ENCODE data around the gene TXNDC8.
"Not testable (repeated sequence)": the region's sequence is repeated elsewhere in the genome, so short reads cannot be mapped to it uniquely, and the experiment has no call there.

Gene TXNDC8

GRCh38 chr9:110337727-110338126 lies at the start of gene TXNDC8:
TSS of gene TXNDC8 (minus strand) at chr9:110337863.
- Mint-ChIP-seq H3K9me3 (no peaks in the 10 kb centered on the region), H3K27me3 (peaks cover 10% of the 10 kb centered on the region), H3K36me3 (ENCODE audit: low read depth) (no peaks in the 10 kb centered on the region), H3K27ac (no peak within 1 kb of the TSS), H3K4me1 (ENCODE audit: low read depth) (peaks cover 3% of the 10 kb centered on the region), H3K4me3 (no peak within 1 kb of the TSS)

- no peak overlapping the region for H3K27ac Mint-ChIP-seq
- peaks cover 5% of the 10 kb centered on the region for H3K27me3 Mint-ChIP-seq
- no peaks in the 10 kb centered on the region for H3K36me3 Mint-ChIP-seq (ENCODE audit: low read depth)
- H3K9me3 Mint-ChIP-seq, result no peaks in the 10 kb centered on the region
- no peak overlapping the region for H3K4me3 Mint-ChIP-seq
- no peaks in the 10 kb centered on the region for H3K4me1 Mint-ChIP-seq (ENCODE audit: low read depth)
These were observed 45.8 kb upstream of the TXNDC8 start for GRCh38 chr9:110383491-110383890.

- no peaks in the 10 kb centered on the region for H3K36me3 Mint-ChIP-seq (ENCODE audit: low read depth)
- no peaks in the 10 kb centered on the region for H3K4me1 Mint-ChIP-seq (ENCODE audit: low read depth)
- H3K27me3 Mint-ChIP-seq, result peaks cover 10% of the 10 kb centered on the region
- H3K4me3 Mint-ChIP-seq, result no peak overlapping the region
- no peaks in the 10 kb centered on the region for H3K9me3 Mint-ChIP-seq
- no peak overlapping the region for H3K27ac Mint-ChIP-seq
These were observed 45.1 kb upstream of the TXNDC8 start for GRCh38 chr9:110382731-110383130.

- H3K4me1 Mint-ChIP-seq (ENCODE audit: low read depth), result no peaks in the 10 kb centered on the region
- no peak overlapping the region for H3K4me3 Mint-ChIP-seq
- H3K36me3 Mint-ChIP-seq (ENCODE audit: low read depth), result no peaks in the 10 kb centered on the region
- no peak overlapping the region for H3K27ac Mint-ChIP-seq
- H3K9me3 Mint-ChIP-seq, result no peaks in the 10 kb centered on the region
- no peaks in the 10 kb centered on the region for H3K27me3 Mint-ChIP-seq
These were observed 33.8 kb upstream of the TXNDC8 start for GRCh38 chr9:110371411-110372007.

GRCh38 chr9:110370315-110370714 lies 32.7 kb upstream of the TXNDC8 start:
- H3K27me3 Mint-ChIP-seq, result peaks cover 5% of the 10 kb centered on the region
- no peaks in the 10 kb centered on the region for H3K9me3 Mint-ChIP-seq
- H3K36me3 Mint-ChIP-seq (ENCODE audit: low read depth), result no peaks in the 10 kb centered on the region
- H3K4me1 Mint-ChIP-seq (ENCODE audit: low read depth), result no peaks in the 10 kb centered on the region
- H3K4me3 Mint-ChIP-seq, result no peak overlapping the region
- H3K27ac Mint-ChIP-seq, result no peak overlapping the region

GRCh38 chr9:110364451-110364850 lies 26.8 kb upstream of the TXNDC8 start:
- Mint-ChIP-seq H3K9me3 (no peaks in the 10 kb centered on the region), H3K4me3 (no peak overlapping the region), H3K27me3 (peaks cover 15% of the 10 kb centered on the region), H3K4me1 (ENCODE audit: low read depth) (no peaks in the 10 kb centered on the region), H3K36me3 (ENCODE audit: low read depth) (no peaks in the 10 kb centered on the region), H3K27ac (no peak overlapping the region)

GRCh38 chr9:110358992-110359391 lies 21.3 kb upstream of the TXNDC8 start:
- H3K27me3 Mint-ChIP-seq; H3K36me3 Mint-ChIP-seq (ENCODE audit: low read depth); H3K4me3 Mint-ChIP-seq; H3K27ac Mint-ChIP-seq; H3K9me3 Mint-ChIP-seq; H3K4me1 Mint-ChIP-seq (ENCODE audit: low read depth): not testable (repeated sequence)

- no peaks in the 10 kb centered on the region for H3K36me3 Mint-ChIP-seq (ENCODE audit: low read depth)
- H3K27ac Mint-ChIP-seq, result no peak overlapping the region
- H3K4me1 Mint-ChIP-seq (ENCODE audit: low read depth), result no peaks in the 10 kb centered on the region
- H3K4me3 Mint-ChIP-seq, result no peak overlapping the region
- no peaks in the 10 kb centered on the region for H3K27me3 Mint-ChIP-seq
- H3K9me3 Mint-ChIP-seq, result no peaks in the 10 kb centered on the region
These were observed 19.8 kb upstream of the TXNDC8 start for GRCh38 chr9:110357505-110357904.

GRCh38 chr9:110356639-110357395 lies 19.2 kb upstream of the TXNDC8 start:
- no peaks in the 10 kb centered on the region for H3K27me3 Mint-ChIP-seq
- no peaks in the 10 kb centered on the region for H3K4me1 Mint-ChIP-seq (ENCODE audit: low read depth)
- no peaks in the 10 kb centered on the region for H3K36me3 Mint-ChIP-seq (ENCODE audit: low read depth)
- no peak overlapping the region for H3K4me3 Mint-ChIP-seq
- no peak overlapping the region for H3K27ac Mint-ChIP-seq
- no peaks in the 10 kb centered on the region for H3K9me3 Mint-ChIP-seq

- Mint-ChIP-seq H3K27me3 (no peaks in the 10 kb centered on the region), H3K4me3 (no peak overlapping the region), H3K36me3 (ENCODE audit: low read depth) (no peaks in the 10 kb centered on the region), H3K4me1 (ENCODE audit: low read depth) (no peaks in the 10 kb centered on the region), H3K27ac (no peak overlapping the region), H3K9me3 (no peaks in the 10 kb centered on the region)
These were observed 18.2 kb upstream of the TXNDC8 start for GRCh38 chr9:110355911-110356310.

GRCh38 chr9:110351009-110351467 lies 13.4 kb upstream of the TXNDC8 start:
- no peaks in the 10 kb centered on the region for H3K9me3 Mint-ChIP-seq
- H3K4me1 Mint-ChIP-seq (ENCODE audit: low read depth), result no peaks in the 10 kb centered on the region
- H3K4me3 Mint-ChIP-seq, result no peak overlapping the region
- no peak overlapping the region for H3K27ac Mint-ChIP-seq
- no peaks in the 10 kb centered on the region for H3K27me3 Mint-ChIP-seq
- no peaks in the 10 kb centered on the region for H3K36me3 Mint-ChIP-seq (ENCODE audit: low read depth)

- Mint-ChIP-seq H3K4me3 (no peak overlapping the region), H3K27me3 (no peaks in the 10 kb centered on the region), H3K27ac (no peak overlapping the region), H3K4me1 (ENCODE audit: low read depth) (no peaks in the 10 kb centered on the region), H3K9me3 (no peaks in the 10 kb centered on the region), H3K36me3 (ENCODE audit: low read depth) (no peaks in the 10 kb centered on the region)
These were observed 8.7 kb upstream of the TXNDC8 start for GRCh38 chr9:110346325-110346724.

- Mint-ChIP-seq H3K36me3 (ENCODE audit: low read depth) (no peaks in the 10 kb centered on the region), H3K4me1 (ENCODE audit: low read depth) (no peaks in the 10 kb centered on the region), H3K9me3 (no peaks in the 10 kb centered on the region), H3K27me3 (no peaks in the 10 kb centered on the region), H3K27ac (no peak overlapping the region), H3K4me3 (no peak overlapping the region)
These were observed 7.2 kb upstream of the TXNDC8 start for GRCh38 chr9:110344821-110345220.

GRCh38 chr9:110343551-110343950 lies 5.9 kb upstream of the TXNDC8 start:
- no peak overlapping the region for H3K27ac Mint-ChIP-seq
- no peaks in the 10 kb centered on the region for H3K9me3 Mint-ChIP-seq
- H3K4me3 Mint-ChIP-seq, result no peak overlapping the region
- H3K36me3 Mint-ChIP-seq (ENCODE audit: low read depth), result no peaks in the 10 kb centered on the region
- H3K4me1 Mint-ChIP-seq (ENCODE audit: low read depth), result no peaks in the 10 kb centered on the region
- no peaks in the 10 kb centered on the region for H3K27me3 Mint-ChIP-seq

- no peaks in the 10 kb centered on the region for H3K36me3 Mint-ChIP-seq (ENCODE audit: low read depth)
- no peak overlapping the region for H3K4me3 Mint-ChIP-seq
- H3K27me3 Mint-ChIP-seq, result peaks cover 1% of the 10 kb centered on the region
- no peaks in the 10 kb centered on the region for H3K9me3 Mint-ChIP-seq
- H3K4me1 Mint-ChIP-seq (ENCODE audit: low read depth), result no peaks in the 10 kb centered on the region
- no peak overlapping the region for H3K27ac Mint-ChIP-seq
These were observed 2.6 kb upstream of the TXNDC8 start for GRCh38 chr9:110340306-110340705.

GRCh38 chr9:110338143-110338542 lies 480 bp upstream of the TXNDC8 start:
- Mint-ChIP-seq H3K27me3 (peaks cover 7% of the 10 kb centered on the region), H3K36me3 (ENCODE audit: low read depth) (no peaks in the 10 kb centered on the region), H3K9me3 (no peaks in the 10 kb centered on the region), H3K27ac (no peak overlapping the region), H3K4me3 (no peak overlapping the region), H3K4me1 (ENCODE audit: low read depth) (peaks cover 3% of the 10 kb centered on the region)
